Activated CD8-positive, alpha-beta memory T cell treated with anti-CD3 and anti-CD28 coated beads, Interleukin-2, amount 10 ng/mL, durations not matched to agents 7 days and 5 days (primary cell): ENCODE data around the gene PELI1. TPM values are rescaled to one million over a fixed set of nuclear protein-coding genes. Genes with fewer than 3 reads are reported as not detected.

ENCODE experiments used
- ATAC-seq: fragments of 150-1000 bp; cut with Tn5 transposase; one replicate; pipeline ENCODE4 v1.10.0; 2021; ENCODE audit warnings: moderate library complexity
- CTCF ChIA-PET: fragments of 350-600 bp; sonication (Branson Sonifier 250); formaldehyde crosslinking; loops from one replicate; lab custom pipeline; 2021; ENCODE audit warnings: antibody characterized with exemption; lab: Charles Lee
- DNase-seq: peaks from one replicate; pipeline ENCODE4 v3.0.0-alpha.2; 2020
- H3K27ac Mint-ChIP-seq: one replicate; pipeline ENCODE4 v1.8.0; 2021; ENCODE audit warnings: mild to moderate bottlenecking, mixed read lengths
- H3K27me3 Mint-ChIP-seq: one replicate; pipeline ENCODE4 v1.8.0; 2021; ENCODE audit warnings: mixed read lengths
- H3K36me3 Mint-ChIP-seq: one replicate; pipeline ENCODE4 v1.8.0; 2021; ENCODE audit warnings: mild to moderate bottlenecking, mixed read lengths
- H3K4me1 Mint-ChIP-seq: one replicate; pipeline ENCODE4 v1.8.0; 2021; ENCODE audit warnings: mixed read lengths
- H3K4me3 Mint-ChIP-seq: one replicate; pipeline ENCODE4 v1.8.0; 2021; ENCODE audit warnings: mild to moderate bottlenecking, moderate library complexity, mixed read lengths
- H3K9me3 Mint-ChIP-seq: one replicate; pipeline ENCODE4 v1.8.0; 2022; ENCODE audit warnings: low read depth, mixed read lengths
- total RNA-seq, 2 experiments: library from RNA; stranded (reverse); gene quantifications; one replicate each; pipeline ENCODE4 v1.2.3, GENCODE V29; 2021

Gene PELI1, protein sequence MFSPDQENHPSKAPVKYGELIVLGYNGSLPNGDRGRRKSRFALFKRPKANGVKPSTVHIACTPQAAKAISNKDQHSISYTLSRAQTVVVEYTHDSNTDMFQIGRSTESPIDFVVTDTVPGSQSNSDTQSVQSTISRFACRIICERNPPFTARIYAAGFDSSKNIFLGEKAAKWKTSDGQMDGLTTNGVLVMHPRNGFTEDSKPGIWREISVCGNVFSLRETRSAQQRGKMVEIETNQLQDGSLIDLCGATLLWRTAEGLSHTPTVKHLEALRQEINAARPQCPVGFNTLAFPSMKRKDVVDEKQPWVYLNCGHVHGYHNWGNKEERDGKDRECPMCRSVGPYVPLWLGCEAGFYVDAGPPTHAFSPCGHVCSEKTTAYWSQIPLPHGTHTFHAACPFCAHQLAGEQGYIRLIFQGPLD
- 10 to 100 TPM; 39.0 to 40.1 TPM for total RNA-seq

DNA sequence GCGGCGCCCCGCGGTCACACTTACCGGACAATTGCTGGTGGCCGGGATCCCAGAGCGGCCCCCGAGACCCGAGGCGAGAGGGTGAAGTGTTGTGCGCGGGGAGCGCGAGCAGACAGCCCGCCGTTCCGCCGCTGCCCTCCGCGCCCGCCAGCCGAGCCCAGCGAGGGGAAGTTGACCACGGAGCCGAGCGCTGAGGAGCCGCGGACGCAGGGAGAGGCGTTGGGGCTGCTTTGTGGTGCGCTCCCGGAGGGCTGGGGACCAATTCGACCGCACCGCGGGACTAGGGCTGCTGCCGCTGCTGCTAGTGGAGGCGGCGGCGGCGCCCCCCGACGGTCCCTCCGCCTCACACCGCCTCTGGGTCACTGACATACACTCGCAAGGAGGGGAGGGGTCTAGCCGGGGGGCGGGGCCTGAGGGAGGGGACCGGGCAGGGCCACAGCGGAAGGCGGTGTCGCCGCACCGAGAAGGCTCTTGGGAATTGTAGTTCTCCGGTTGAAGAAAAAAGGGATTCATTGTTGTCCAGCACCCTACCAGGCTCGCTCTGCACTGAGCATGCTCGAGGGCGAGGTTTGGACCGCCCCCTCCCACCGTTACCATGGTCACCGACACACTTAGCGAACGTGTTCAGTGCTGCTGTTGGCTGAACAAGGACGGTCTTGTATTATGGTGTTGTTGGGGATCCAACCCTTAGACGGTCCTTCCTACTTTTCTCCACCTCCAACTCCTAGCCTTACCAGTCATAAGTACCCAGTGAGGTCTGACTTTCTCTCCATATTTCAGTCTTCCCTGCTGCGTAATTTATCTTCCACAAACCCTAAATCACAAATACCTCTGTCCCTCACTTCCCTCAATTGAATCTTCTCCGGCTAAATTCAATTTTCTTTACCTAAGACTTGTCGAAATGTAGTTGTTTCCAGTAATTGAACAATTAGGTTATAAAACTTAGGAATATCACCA, at the start of gene PELI1:
Gene PELI1, minus strand, starts transcription at position 364 of the 957 bp plus-strand sequence. CDS start 36,110 bp downstream, outside the sequence.
- H3K9me3 Mint-ChIP-seq, result no peaks in the 10 kb centered on the region
- DNase-seq (peak; percentile 97), ATAC-seq (peak; percentile 92)
- CTCF ChIA-PET, result no interaction called here
- peak within 1 kb of the TSS; percentile 87 for H3K4me3 Mint-ChIP-seq
- H3K27ac Mint-ChIP-seq, result peak within 1 kb of the TSS; percentile 97
- no peaks in the 10 kb centered on the region for H3K27me3 Mint-ChIP-seq
- H3K36me3 Mint-ChIP-seq, result peaks cover 19% of the 10 kb centered on the region
- peaks cover 30% of the 10 kb centered on the region for H3K4me1 Mint-ChIP-seq

DNA sequence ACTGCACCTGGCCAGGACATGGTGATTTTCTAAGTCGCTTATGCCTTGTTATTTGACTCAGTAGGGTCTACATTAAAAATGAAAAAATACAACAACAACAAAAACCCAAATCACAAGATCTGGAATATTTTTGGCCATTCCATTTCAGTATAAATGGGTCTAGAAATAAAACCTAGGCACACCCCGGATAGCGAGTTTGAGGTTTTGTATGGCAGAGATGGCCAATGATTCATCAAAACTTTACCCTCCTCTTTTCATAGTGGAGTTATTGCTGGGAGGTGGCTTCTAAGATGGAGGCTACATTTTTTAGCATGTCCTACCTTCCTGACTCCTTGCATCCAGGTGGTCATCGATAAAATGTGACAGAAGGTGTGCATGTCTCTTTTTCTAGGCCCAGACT, 49.3 kb upstream of the PELI1 start:
- Mint-ChIP-seq H3K9me3 (no peaks in the 10 kb centered on the region), H3K27me3 (peaks cover 3% of the 10 kb centered on the region), H3K36me3 (peaks cover 3% of the 10 kb centered on the region), H3K4me3 (no peak overlapping the region), H3K27ac (no peak overlapping the region), H3K4me1 (peaks cover 12% of the 10 kb centered on the region)
- CTCF ChIA-PET, result no interaction called here
- no peak for ATAC-seq
- DNase-seq, result no peak

DNA sequence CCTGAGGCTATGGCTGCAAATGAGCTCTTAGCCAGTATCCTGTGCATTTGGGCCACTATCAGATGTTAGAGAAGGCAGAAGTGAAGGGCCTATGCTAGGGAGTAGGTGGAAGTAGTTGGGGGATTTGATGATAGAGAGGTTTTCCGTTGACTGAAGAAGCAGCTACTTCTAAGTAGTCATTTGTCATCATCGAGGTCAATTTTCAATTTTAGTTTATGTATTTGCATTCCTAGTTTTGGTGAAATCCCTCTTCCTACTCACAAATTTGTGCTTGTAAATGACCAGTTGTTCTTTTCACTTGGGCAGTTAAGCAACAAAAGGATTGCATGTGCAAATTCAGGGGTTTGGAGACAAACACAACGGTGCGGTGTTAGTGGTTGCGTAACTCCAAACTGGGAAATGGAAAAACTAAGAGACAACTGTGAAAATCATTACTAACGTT, 48.5 kb upstream of the PELI1 start:
- peaks cover 3% of the 10 kb centered on the region for H3K27me3 Mint-ChIP-seq
- no peak for ATAC-seq
- CTCF ChIA-PET, result no interaction called here
- no peak overlapping the region for H3K27ac Mint-ChIP-seq
- no peak for DNase-seq
- H3K36me3 Mint-ChIP-seq, result peaks cover 3% of the 10 kb centered on the region
- peaks cover 12% of the 10 kb centered on the region for H3K4me1 Mint-ChIP-seq
- no peak overlapping the region for H3K4me3 Mint-ChIP-seq
- H3K9me3 Mint-ChIP-seq, result no peaks in the 10 kb centered on the region

DNA sequence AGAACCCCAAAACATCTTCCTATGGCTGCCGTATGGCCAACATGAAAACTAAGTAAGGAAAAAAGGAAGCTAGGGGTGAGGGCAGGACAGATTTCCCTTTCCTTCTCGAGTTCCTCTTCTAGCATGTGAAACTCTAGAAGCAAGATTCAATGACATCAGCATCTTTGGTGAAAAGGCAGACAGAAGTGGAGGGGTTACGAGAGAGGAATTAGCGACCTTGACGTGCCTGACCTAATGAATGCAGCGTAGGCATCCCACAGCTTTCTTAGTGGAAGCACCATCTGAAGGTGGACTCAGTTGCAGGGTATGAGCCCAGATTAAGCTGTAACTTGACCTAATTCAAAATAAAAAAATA, 47.9 kb upstream of the PELI1 start:
- DNase-seq (no peak), ATAC-seq (no peak)
- no peak overlapping the region for H3K27ac Mint-ChIP-seq
- no peaks in the 10 kb centered on the region for H3K9me3 Mint-ChIP-seq
- H3K36me3 Mint-ChIP-seq, result peaks cover 3% of the 10 kb centered on the region
- CTCF ChIA-PET, result no interaction called here
- H3K4me3 Mint-ChIP-seq, result no peak overlapping the region
- peaks cover 3% of the 10 kb centered on the region for H3K27me3 Mint-ChIP-seq
- peaks cover 12% of the 10 kb centered on the region for H3K4me1 Mint-ChIP-seq

DNA sequence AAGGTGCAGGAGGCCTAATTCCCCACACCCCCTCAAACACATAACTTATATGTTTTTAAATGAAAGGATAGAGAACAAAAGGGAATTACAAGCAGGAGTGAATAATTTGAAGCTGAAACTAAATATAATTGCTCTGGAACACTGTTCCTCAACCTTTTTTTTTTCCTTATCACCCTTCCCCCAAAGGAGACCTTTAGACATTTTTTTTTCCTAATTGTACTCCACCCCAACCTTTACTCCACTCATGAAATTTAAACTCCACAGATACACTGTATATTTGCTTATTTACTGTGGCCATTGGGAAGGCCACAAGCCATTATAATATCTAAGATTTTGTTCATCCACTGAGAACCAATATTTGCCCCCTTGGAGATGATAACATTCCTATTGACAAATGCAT, 45.4 kb upstream of the PELI1 start:
- no peaks in the 10 kb centered on the region for H3K9me3 Mint-ChIP-seq
- CTCF ChIA-PET, result no interaction called here
- H3K27me3 Mint-ChIP-seq, result peaks cover 8% of the 10 kb centered on the region
- H3K36me3 Mint-ChIP-seq, result peaks cover 3% of the 10 kb centered on the region
- no peak for ATAC-seq
- peaks cover 12% of the 10 kb centered on the region for H3K4me1 Mint-ChIP-seq
- no peak overlapping the region for H3K27ac Mint-ChIP-seq
- no peak overlapping the region for H3K4me3 Mint-ChIP-seq
- no peak for DNase-seq

DNA sequence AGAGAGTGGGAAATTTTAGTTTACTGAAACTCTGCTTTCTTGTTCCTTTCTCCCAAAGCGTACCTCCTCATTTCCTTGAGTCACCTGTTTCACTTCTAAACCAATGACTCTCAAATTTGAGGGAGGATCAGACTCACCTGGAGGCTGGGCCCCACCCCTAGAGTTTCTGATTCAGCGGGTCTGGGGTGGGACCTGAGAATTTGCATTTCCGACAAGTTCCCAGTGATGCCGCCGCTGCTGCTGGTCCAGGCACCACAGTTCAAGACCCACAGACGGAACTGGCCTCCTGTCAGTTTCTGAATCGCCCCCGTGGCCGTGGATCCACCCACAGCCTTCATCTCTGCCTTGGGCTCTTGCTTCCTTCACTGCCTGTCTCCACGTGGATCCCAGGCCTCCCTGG, 44.9 kb upstream of the PELI1 start:
- Mint-ChIP-seq H3K4me1 (peaks cover 12% of the 10 kb centered on the region), H3K27ac (no peak overlapping the region)

DNA sequence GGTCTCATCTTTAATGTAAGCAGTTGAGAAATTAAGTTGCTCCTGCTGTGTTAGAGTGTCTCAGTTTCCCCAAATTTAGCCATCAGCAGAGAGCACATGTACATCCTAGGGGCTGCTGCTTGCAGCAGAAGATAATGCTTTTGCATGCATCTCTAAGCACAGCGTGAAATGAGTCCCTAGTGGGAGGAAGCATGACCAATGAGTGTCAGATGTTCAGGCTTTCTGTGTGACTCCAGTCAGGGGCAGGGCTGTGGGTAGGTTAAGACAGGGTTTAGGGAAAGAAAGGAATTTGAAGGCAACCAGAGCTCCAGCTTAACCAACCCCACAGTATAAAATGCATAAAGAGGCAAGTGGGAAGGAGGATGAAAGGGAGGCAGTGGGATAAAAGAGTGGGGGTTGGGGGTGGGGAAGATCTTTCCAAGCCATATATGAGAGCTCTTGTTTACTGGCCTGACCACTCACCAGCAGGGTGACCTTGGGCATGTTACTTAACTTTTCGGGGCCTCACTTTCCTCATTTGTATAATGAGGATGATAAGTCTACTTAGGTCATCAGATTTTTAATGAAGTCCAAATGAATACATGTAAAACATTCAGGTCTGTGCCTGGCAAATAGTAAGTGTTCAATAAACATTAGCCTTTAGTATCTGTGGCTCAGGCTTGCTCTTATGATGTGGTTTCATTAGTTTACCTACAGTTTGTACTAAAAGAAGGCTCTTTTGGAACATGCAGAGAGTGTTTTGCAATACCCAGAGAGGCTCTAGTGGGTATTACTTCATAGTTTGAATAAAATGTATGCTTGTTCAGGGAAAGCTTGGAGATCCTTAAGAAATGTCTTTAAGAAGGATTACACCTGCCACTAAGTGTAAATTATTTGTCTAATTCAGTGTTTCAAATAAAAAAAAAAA, 42.7 kb upstream of the PELI1 start:
- peaks cover 3% of the 10 kb centered on the region for H3K36me3 Mint-ChIP-seq
- no peaks in the 10 kb centered on the region for H3K9me3 Mint-ChIP-seq
- peaks cover 10% of the 10 kb centered on the region for H3K4me1 Mint-ChIP-seq
- H3K27me3 Mint-ChIP-seq, result peaks cover 8% of the 10 kb centered on the region
- no peak overlapping the region for H3K4me3 Mint-ChIP-seq
- DNase-seq (no peak), ATAC-seq (no peak)
- H3K27ac Mint-ChIP-seq, result no peak overlapping the region
- CTCF ChIA-PET, result interaction anchor here (1.0 kb wide), 1 partner anchor 36 kb away, joined by 3 read pairs; no protein-coding TSS in a partner anchor

More for the DNA sequence above, 44.9 kb upstream of the PELI1 start:
- CTCF ChIA-PET, result no interaction called here
- peaks cover 3% of the 10 kb centered on the region for H3K36me3 Mint-ChIP-seq
- DNase-seq (no peak), ATAC-seq (no peak)
- H3K4me3 Mint-ChIP-seq, result no peak overlapping the region
- no peaks in the 10 kb centered on the region for H3K9me3 Mint-ChIP-seq
- H3K27me3 Mint-ChIP-seq, result peaks cover 8% of the 10 kb centered on the region

DNA sequence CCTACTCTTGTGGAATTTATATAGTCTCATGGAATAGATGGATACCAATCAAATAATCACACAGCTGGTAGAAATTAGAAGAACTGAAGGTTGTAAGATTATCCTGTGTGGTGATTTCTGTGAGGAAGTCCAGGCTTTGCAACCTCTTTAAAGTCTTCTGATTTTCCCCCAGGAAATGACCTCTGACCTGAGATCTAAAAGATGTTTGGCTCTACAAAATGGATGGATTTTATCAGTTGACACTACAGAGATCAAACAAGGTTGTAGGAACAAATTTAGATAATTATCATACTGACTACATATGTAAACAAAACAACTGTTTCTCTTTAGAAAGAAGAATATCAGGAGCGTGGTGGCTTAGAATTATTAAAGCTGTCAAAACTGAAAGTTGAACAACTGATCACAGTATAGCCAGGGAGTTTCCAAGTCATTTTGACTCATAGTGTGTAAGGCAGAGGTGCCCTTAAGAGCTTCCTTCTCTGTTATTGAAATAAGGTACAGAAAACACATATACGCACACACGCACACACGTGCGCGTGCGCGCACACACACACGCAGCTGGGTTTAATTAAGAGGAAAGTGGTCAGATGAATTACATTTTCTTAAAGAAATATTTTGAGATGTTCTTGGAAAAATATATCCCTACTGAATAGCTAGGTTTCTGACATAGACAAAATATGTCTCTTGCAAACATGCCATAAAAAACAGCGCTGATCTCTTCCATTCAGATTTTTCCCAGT, 35.5 kb upstream of the PELI1 start:
- Mint-ChIP-seq H3K27ac (no peak overlapping the region), H3K4me3 (no peak overlapping the region), H3K36me3 (peaks cover 5% of the 10 kb centered on the region), H3K4me1 (peaks cover 16% of the 10 kb centered on the region), H3K9me3 (no peaks in the 10 kb centered on the region), H3K27me3 (peaks cover 2% of the 10 kb centered on the region)
- no peak for DNase-seq
- CTCF ChIA-PET, result interaction anchor here (1.6 to 1.8 kb wide), 2 partner anchors 35 to 151 kb away, joined by 5 read pairs; no protein-coding TSS in a partner anchor
- ATAC-seq, result no peak

DNA sequence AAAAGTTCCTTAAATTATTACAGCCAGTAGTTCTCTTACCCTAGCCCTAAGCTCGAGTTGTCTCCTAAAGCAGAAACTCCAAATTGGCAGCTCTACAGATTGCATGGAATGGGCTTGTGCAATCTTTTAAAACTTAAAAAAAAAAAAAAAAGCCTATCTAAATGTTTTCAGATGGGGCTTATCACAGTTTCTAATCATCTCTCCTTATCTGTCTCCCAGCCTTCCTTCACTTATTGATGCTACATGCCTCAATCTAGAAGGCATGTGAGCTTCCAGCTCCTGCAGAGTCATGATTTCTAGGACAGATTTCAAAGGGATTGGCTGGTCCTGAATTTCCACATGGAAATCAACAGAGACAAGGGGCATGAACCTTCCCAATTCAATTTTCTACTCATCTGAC, 33.1 kb upstream of the PELI1 start:
- peaks cover 14% of the 10 kb centered on the region for H3K4me1 Mint-ChIP-seq
- no peak overlapping the region for H3K27ac Mint-ChIP-seq
- H3K9me3 Mint-ChIP-seq, result no peaks in the 10 kb centered on the region
- no peak overlapping the region for H3K4me3 Mint-ChIP-seq
- CTCF ChIA-PET, result interaction anchor here (0.7 to 1.0 kb wide), 2 partner anchors 96 to 127 kb away, joined by 3 to 7 read pairs; no protein-coding TSS in a partner anchor
- DNase-seq (no peak), ATAC-seq (no peak)
- H3K36me3 Mint-ChIP-seq, result peaks cover 5% of the 10 kb centered on the region
- peaks cover 2% of the 10 kb centered on the region for H3K27me3 Mint-ChIP-seq

DNA sequence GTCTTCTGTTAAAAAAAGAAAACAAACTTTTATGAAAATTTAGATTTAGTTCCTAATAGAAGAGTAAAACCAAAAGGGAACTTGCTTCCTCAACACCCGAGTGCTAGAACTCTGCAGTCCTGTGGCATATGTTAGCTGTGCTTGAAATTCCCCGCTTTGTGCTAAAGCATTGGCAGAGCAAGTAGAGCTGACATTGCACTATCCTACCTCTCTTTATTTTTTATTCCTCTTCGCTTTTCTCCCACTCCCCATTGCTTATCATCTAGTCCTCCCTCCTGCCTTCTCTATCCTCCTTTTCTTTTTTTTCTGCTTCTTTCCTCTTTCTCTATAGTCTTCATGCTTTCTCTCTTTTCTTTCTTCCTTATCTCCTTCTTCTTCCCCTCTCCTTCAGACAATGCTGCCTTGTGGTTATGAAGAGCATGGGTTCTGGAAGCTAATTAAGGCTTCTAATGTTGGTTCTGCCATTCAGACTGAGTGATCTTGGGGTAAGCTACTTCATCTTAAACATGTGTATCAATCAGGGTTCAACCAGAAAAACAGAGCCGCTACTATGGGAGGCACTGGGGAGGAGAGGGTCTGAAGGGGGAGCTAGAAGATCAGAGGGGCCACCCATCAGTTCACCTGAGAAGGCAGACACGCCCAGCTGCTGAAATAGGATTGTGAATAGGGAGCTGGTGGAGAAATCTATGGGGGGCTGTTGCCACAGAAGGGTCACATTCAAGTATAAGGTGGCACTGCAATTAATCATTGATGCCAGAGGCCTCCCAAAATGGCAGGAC, 31.4 kb upstream of the PELI1 start:
- Mint-ChIP-seq H3K4me3 (no peak overlapping the region), H3K9me3 (no peaks in the 10 kb centered on the region), H3K27me3 (peaks cover 2% of the 10 kb centered on the region), H3K27ac (no peak overlapping the region), H3K4me1 (peaks cover 9% of the 10 kb centered on the region), H3K36me3 (peaks cover 5% of the 10 kb centered on the region)
- no peak for DNase-seq
- no peak for ATAC-seq
- CTCF ChIA-PET, result interaction anchor here (1.4 kb wide), 1 partner anchor 152 kb away, joined by 3 read pairs; no protein-coding TSS in a partner anchor

DNA sequence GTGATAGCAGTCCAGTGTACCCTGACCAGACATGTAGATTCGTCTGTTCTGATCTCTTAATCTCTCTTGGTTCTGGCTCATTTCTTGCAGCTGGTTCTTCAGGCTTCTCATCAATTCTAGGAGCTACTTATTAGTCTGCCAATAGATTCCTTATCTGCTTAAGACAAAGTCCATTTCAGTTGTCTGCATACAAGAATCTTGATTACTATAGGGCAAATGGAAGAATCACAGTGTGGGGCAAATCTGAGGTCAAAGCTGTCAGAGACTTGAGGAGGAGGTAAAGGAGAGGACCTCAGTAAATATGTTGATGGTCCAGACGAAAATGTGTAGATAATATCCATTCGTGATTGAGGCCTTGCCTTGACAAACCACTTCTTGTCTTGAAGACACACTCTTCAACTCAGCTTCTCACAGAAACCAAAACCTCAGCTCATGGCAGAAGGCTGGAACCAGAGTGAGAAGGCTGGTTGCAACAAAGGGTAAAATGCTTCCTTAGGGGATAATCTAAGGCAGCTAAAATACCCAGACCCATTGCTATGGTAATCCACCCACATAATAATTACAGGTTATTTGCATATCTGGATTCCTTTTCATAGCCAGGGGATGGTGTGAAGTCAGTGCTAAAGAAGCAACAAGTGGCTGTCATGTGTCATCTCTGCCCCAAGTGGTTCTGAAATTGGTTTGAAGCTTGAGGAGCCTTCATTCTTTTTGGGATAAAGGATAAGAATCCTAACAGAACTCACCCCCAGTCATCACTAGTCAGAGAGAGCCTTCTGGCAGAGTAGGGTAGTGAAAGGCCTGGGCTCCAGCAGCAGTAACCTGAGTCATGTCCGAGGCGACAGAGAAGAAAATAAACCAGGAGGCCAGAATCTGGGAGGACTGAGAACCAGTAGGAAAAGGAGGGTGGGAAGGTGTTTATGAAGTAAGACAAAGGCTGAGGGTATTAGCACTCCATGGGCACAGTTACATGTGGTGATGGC, 29.2 kb upstream of the PELI1 start:
- Mint-ChIP-seq H3K4me1 (no peaks in the 10 kb centered on the region), H3K27ac (no peak overlapping the region), H3K9me3 (no peaks in the 10 kb centered on the region), H3K4me3 (no peak overlapping the region), H3K27me3 (peaks cover 2% of the 10 kb centered on the region), H3K36me3 (peaks cover 1% of the 10 kb centered on the region)
- ATAC-seq (no peak), DNase-seq (no peak)
- CTCF ChIA-PET, result no interaction called here
